SK-N-SH treated with all-trans-retinoic acid at 6 μM for 48 hours (cell line): ENCODE measurements around the gene PANX2.

Experiments used
- ATAC-seq: fragments of 200-7000 bp; cut with Tn5 transposase; 3 replicates; pipeline ENCODE4 v1.9.1; 2020; ENCODE audit warnings: mild to moderate bottlenecking, moderate library complexity
- ARNTL ChIP-seq: fragments of 450-650 bp; formaldehyde crosslinking; IDR thresholded peaks from 2 replicates; pipeline ENCODE4 v1.5.0; 2020; ENCODE audit warnings: low read depth, mild to moderate bottlenecking, moderate library complexity, borderline replicate concordance
- BACH2 ChIP-seq: fragments of 250-450 bp; sonication (Bioruptor Pico); IDR thresholded peaks from 2 replicates; pipeline ENCODE4 v1.9.0; 2021; ENCODE audit warnings: mild to moderate bottlenecking, borderline replicate concordance
- CREB5 ChIP-seq: fragments of 250-450 bp; sonication (Bioruptor Pico); IDR thresholded peaks from 2 replicates; pipeline ENCODE4 v1.5.1; 2020; ENCODE audit warnings: low read depth, mild to moderate bottlenecking, moderate library complexity
- CSDC2 ChIP-seq: fragments of 250-450 bp; sonication (Bioruptor Pico); IDR thresholded peaks from 2 replicates; pipeline ENCODE4 v1.5.0; 2020; ENCODE audit warnings: mild to moderate bottlenecking, moderate library complexity
- CSRNP3 ChIP-seq: fragments of 250-450 bp; sonication (Bioruptor Pico); IDR thresholded peaks from 2 replicates; pipeline ENCODE4 v1.5.1; 2021; ENCODE audit warnings: mild to moderate bottlenecking, moderate library complexity
- ESRRG ChIP-seq: fragments of 250-450 bp; sonication (Bioruptor Pico); IDR thresholded peaks from 2 replicates; pipeline ENCODE4 v1.6.1; 2021; ENCODE audit warnings: mild to moderate bottlenecking
- GLIS3 ChIP-seq: fragments of 250-450 bp; sonication (Bioruptor Pico); IDR thresholded peaks from 2 replicates; pipeline ENCODE4 v1.5.0; 2020; ENCODE audit warnings: mild to moderate bottlenecking, moderate library complexity
- ISL1 ChIP-seq: fragments of 250-450 bp; sonication (Bioruptor Pico); IDR thresholded peaks from 2 replicates; pipeline ENCODE4 v2.1.2; 2022; ENCODE audit warnings: mild to moderate bottlenecking, moderate library complexity
- OSR1 ChIP-seq: fragments of 250-450 bp; sonication (Bioruptor Pico); IDR thresholded peaks from 2 replicates; pipeline ENCODE4 v1.8.0; 2022; ENCODE audit warnings: moderate library complexity, mild to moderate bottlenecking, inconsistent platforms
- PATZ1 ChIP-seq: fragments of 250-450 bp; sonication (Bioruptor Pico); IDR thresholded peaks from 2 replicates; pipeline ENCODE4 v1.8.0; 2020; ENCODE audit warnings: mild to moderate bottlenecking, moderate library complexity, borderline replicate concordance
- POU6F1 ChIP-seq: fragments of 250-450 bp; sonication (Bioruptor Pico); IDR thresholded peaks from 2 replicates; pipeline ENCODE4 v1.8.0; 2021; ENCODE audit warnings: low read depth, mild to moderate bottlenecking, moderate library complexity, borderline replicate concordance
- PPARA ChIP-seq: fragments of 250-450 bp; sonication (Bioruptor Pico); IDR thresholded peaks from 2 replicates; pipeline ENCODE4 v1.5.0; 2020; ENCODE audit warnings: mild to moderate bottlenecking, borderline replicate concordance
- RARB ChIP-seq: fragments of 250-450 bp; sonication (Bioruptor Pico); IDR thresholded peaks from 2 replicates; pipeline ENCODE4 v1.8.0; 2021; ENCODE audit warnings: mild to moderate bottlenecking, moderate library complexity
- SNAI2 ChIP-seq: fragments of 250-450 bp; sonication (Bioruptor Pico); IDR thresholded peaks from 2 replicates; pipeline ENCODE4 v1.5.0; 2020; ENCODE audit warnings: mild to moderate bottlenecking, moderate library complexity
- TCF4 ChIP-seq: fragments of 250-450 bp; sonication (Bioruptor Pico); IDR thresholded peaks from 2 replicates; pipeline ENCODE4 v1.8.0; 2021; ENCODE audit warnings: mild to moderate bottlenecking, moderate library complexity, borderline replicate concordance
- TOX ChIP-seq: fragments of 250-450 bp; sonication (Bioruptor Pico); IDR thresholded peaks from 2 replicates; pipeline ENCODE4 v1.8.0; 2021; ENCODE audit warnings: mild to moderate bottlenecking, moderate library complexity, borderline replicate concordance
- TSHZ2 ChIP-seq: fragments of 250-450 bp; sonication (Bioruptor Pico); IDR thresholded peaks from 2 replicates; pipeline ENCODE4 v1.5.0; 2020; ENCODE audit warnings: mild to moderate bottlenecking, moderate library complexity
- ZC3H10 ChIP-seq: fragments of 250-450 bp; sonication (Bioruptor Pico); IDR thresholded peaks from 2 replicates; pipeline ENCODE4 v1.5.1; 2021; ENCODE audit warnings: mild to moderate bottlenecking, moderate library complexity
- ZFP3 ChIP-seq: fragments of 250-450 bp; sonication (Bioruptor Pico); IDR thresholded peaks from 2 replicates; pipeline ENCODE4 v1.5.0; 2020; ENCODE audit warnings: mild to moderate bottlenecking, moderate library complexity
- ZFP30 ChIP-seq: fragments of 450-650 bp; formaldehyde crosslinking; IDR thresholded peaks from 2 replicates; pipeline ENCODE4 v1.5.0; 2022; ENCODE audit warnings: mild to moderate bottlenecking, moderate library complexity
- ZNF565 ChIP-seq: fragments of 450-650 bp; formaldehyde crosslinking; conservative IDR thresholded peaks from 2 replicates; pipeline ENCODE4 v1.5.0; 2020; ENCODE audit warnings: low read depth, mild to moderate bottlenecking, moderate library complexity
- ZNF70 ChIP-seq: fragments of 450-650 bp; formaldehyde crosslinking; IDR thresholded peaks from 2 replicates; pipeline ENCODE4 v1.5.0; 2020; ENCODE audit warnings: mild to moderate bottlenecking, moderate library complexity
- ZNF8 ChIP-seq: fragments of 450-650 bp; formaldehyde crosslinking; IDR thresholded peaks from 2 replicates; pipeline ENCODE4 v1.5.0; 2020; ENCODE audit warnings: mild to moderate bottlenecking, moderate library complexity

The PANX2 gene

GRCh38 chr22:50186761-50187523, 16.4 kb downstream of the PANX2 start:
- ATAC-seq: peak; percentile 14; the same call in 2 of the 3 replicates
- TF ChIP-seq ZFP30 (no peak), ISL1 (CRISPR knock-in tag) (no peak), BACH2 (CRISPR knock-in tag) (no peak), ZNF565 (CRISPR knock-in tag) (no peak), TOX (no peak), TCF4 (CRISPR knock-in tag) (no peak), POU6F1 (CRISPR knock-in tag) (no peak), CSDC2 (CRISPR knock-in tag) (no peak), CSRNP3 (CRISPR knock-in tag) (no peak), GLIS3 (no peak), RARB (no peak), ZNF70 (CRISPR knock-in tag) (no peak), PPARA (CRISPR knock-in tag) (no peak), ZFP3 (no peak), ZC3H10 (CRISPR knock-in tag) (no peak), TSHZ2 (CRISPR knock-in tag) (no peak), PATZ1 (CRISPR knock-in tag) (no peak)
- TF ChIP-seq, all 23 proteins: peak for 0

- no peak for TF ChIP-seq TCF4 (CRISPR knock-in tag)
- no peak for TF ChIP-seq POU6F1 (CRISPR knock-in tag)
- no peak for TF ChIP-seq TSHZ2 (CRISPR knock-in tag)
- TF ChIP-seq ZNF70 (CRISPR knock-in tag): no peak
- no peak for TF ChIP-seq ESRRG
- no peak for TF ChIP-seq BACH2 (CRISPR knock-in tag)
- TF ChIP-seq CREB5 (CRISPR knock-in tag): no peak
- no peak for TF ChIP-seq GLIS3
- no peak for TF ChIP-seq ZNF565 (CRISPR knock-in tag)
- no peak for TF ChIP-seq CSDC2 (CRISPR knock-in tag)
- no peak for TF ChIP-seq ARNTL
- no peak for TF ChIP-seq SNAI2 (CRISPR knock-in tag)
- no peak for TF ChIP-seq CSRNP3 (CRISPR knock-in tag)
- TF ChIP-seq PPARA (CRISPR knock-in tag): no peak
- TF ChIP-seq ZNF8 (CRISPR knock-in tag): no peak
- no peak for TF ChIP-seq ZFP3
- no peak for TF ChIP-seq TOX
- TF ChIP-seq OSR1 (CRISPR knock-in tag): no peak
- no peak for ATAC-seq
Observed at GRCh38 chr22:50188356-50188755, 17.8 kb downstream of the PANX2 start.
